Endothelial cell of umbilical vein (primary cell): ENCODE data around the gene CAMTA1. TPM values are rescaled to one million over a fixed set of nuclear protein-coding genes. Genes with fewer than 3 reads are reported as not detected.

Source experiments
- BruUV-seq: library from RNA; stranded (reverse); fragments of 400-500 nt; replicated peaks from 2 replicates; lab custom pipeline; 2021; lab: Mats Ljungman, UMichigan
- CTCF ChIA-PET: fragments of 300-600, 350-600 bp; sonication (Branson Sonifier 250); formaldehyde crosslinking; loops from one replicate; lab custom pipeline; 2021; ENCODE audit warnings: antibody characterized with exemption, inconsistent platforms; lab: Charles Lee
- POLR2A ChIA-PET: fragments of 300-600, 350-600 bp; sonication (Branson Sonifier 250); formaldehyde crosslinking; loops from one replicate; lab custom pipeline; 2021; ENCODE audit warnings: antibody characterized with exemption, inconsistent platforms; lab: Charles Lee
- DNase-seq: peaks from one replicate; pipeline ENCODE4 v3.0.0-alpha.2; 2011; ENCODE audit warnings: low read depth, low spot score
- FAIRE-seq: peaks from 2 replicates; lab custom pipeline; 2011; peaks lifted over from hg19 to GRCh38; lab: Jason Lieb, UNC
- H2AFZ ChIP-seq: 2 replicates; pipeline ENCODE4 v1.6.0; 2012; ENCODE audit warnings: low read depth, low read length, control low read depth, inconsistent platforms
- H3K27ac ChIP-seq: 2 replicates; pipeline ENCODE4 v1.5.1; 2011; ENCODE audit warnings: low read depth, mild to moderate bottlenecking, control low read depth, low read length, moderate library complexity; ENCODE audit not compliant: insufficient read depth
- H3K27me3 ChIP-seq, 2 experiments: 2 replicates each; pipeline versions ENCODE4 v1.6.0 to v1.6.1; 2011; ENCODE audit warnings: low read length in 2 of 2, mixed read lengths in 1 of 2; ENCODE audit not compliant: control insufficient read depth in 2 of 2, insufficient read depth in 2 of 2
- H3K36me3 ChIP-seq, 2 experiments: 2 replicates in 1 of 2; 3 replicates in 1 of 2; pipeline ENCODE4 v1.5.1; 2011; ENCODE audit warnings: low read length in 2 of 2, mild to moderate bottlenecking in 1 of 2, moderate library complexity in 1 of 2; ENCODE audit not compliant: control insufficient read depth in 2 of 2, insufficient read depth in 2 of 2; ENCODE audit errors: extremely low read depth in 1 of 2
- H3K4me1 ChIP-seq: 3 replicates; pipeline ENCODE4 v1.5.1; 2011; ENCODE audit warnings: mild to moderate bottlenecking, low read length; ENCODE audit not compliant: control insufficient read depth, insufficient read depth; ENCODE audit errors: extremely low read depth
- H3K4me2 ChIP-seq: 2 replicates; pipeline ENCODE4 v1.6.1; 2011; ENCODE audit warnings: low read length, control low read depth, mixed read lengths; ENCODE audit not compliant: insufficient read depth
- H3K4me3 ChIP-seq, 3 experiments: fragments of 200-600 bp in 1 of 3; sonication (generic), shearing (Covaris generic) in 1 of 3; replicated peaks in 1 of 3; 2 replicates each; pipeline ENCODE4 v1.5.1; 2011 to 2016; ENCODE audit warnings: control low read depth in 3 of 3, low read length in 3 of 3, mild to moderate bottlenecking in 2 of 3, inconsistent platforms in 1 of 3, low read depth in 1 of 3, moderate library complexity in 1 of 3; ENCODE audit not compliant: insufficient read depth in 1 of 3
- H3K79me2 ChIP-seq: 2 replicates; pipeline ENCODE4 v1.6.0; 2012; ENCODE audit warnings: low read length, inconsistent platforms; ENCODE audit not compliant: control insufficient read depth, insufficient read depth
- H3K9ac ChIP-seq: replicated peaks from 2 replicates; pipeline ENCODE3; 2011; ENCODE audit warnings: low read length, control low read depth; ENCODE audit not compliant: insufficient read depth; ENCODE audit errors: extremely low read depth
- H3K9me1 ChIP-seq: replicated peaks from 3 replicates; pipeline ENCODE4 v1.6.0; 2011; ENCODE audit warnings: mild to moderate bottlenecking, low read length; ENCODE audit not compliant: control insufficient read depth, insufficient read depth; ENCODE audit errors: extremely low read depth
- H3K9me3 ChIP-seq: replicated peaks from 2 replicates; pipeline ENCODE4 v1.5.1; 2012; ENCODE audit warnings: low read length, inconsistent platforms; ENCODE audit not compliant: control insufficient read depth, insufficient read depth
- H4K20me1 ChIP-seq: replicated peaks from 2 replicates; pipeline ENCODE3; 2011; ENCODE audit warnings: mild to moderate bottlenecking, low read length; ENCODE audit not compliant: control insufficient read depth, insufficient read depth; ENCODE audit errors: extremely low read depth
- CTCF ChIP-seq, 2 donors: IDR thresholded peaks; 1 replicate in 1 of 2; 2 replicates in 1 of 2; pipeline ENCODE4 v1.5.1; 2011; ENCODE audit warnings: low read length in 2 of 2, mild to moderate bottlenecking in 2 of 2, moderate library complexity in 2 of 2, control low read depth in 1 of 2, inconsistent platforms in 1 of 2, low read depth in 1 of 2; ENCODE audit not compliant: insufficient read depth in 1 of 2; ENCODE audit errors: extremely low read depth in 1 of 2
- EZH2 ChIP-seq: IDR thresholded peaks from 2 replicates; pipeline ENCODE4 v1.6.1; 2012; ENCODE audit warnings: borderline replicate concordance, low read depth, mild to moderate bottlenecking, moderate library complexity, low read length, inconsistent platforms; ENCODE audit not compliant: severe bottlenecking
- FOS ChIP-seq: IDR thresholded peaks from 2 replicates; pipeline ENCODE4 v1.6.1; 2011; ENCODE audit warnings: mild to moderate bottlenecking, low read length, moderate library complexity, borderline replicate concordance; ENCODE audit not compliant: insufficient read depth
- GATA2 ChIP-seq: IDR thresholded peaks from 2 replicates; pipeline ENCODE4 v1.7.0; 2011; ENCODE audit warnings: low read depth, mild to moderate bottlenecking, moderate library complexity, mixed read lengths, low read length; ENCODE audit not compliant: insufficient read length, insufficient read depth
- JUN ChIP-seq: IDR thresholded peaks from 2 replicates; pipeline ENCODE4 v1.6.1; 2011; ENCODE audit warnings: borderline replicate concordance, low read depth; ENCODE audit not compliant: insufficient read length, insufficient read depth
- MAX ChIP-seq: IDR thresholded peaks from 2 replicates; pipeline ENCODE4 v1.6.1; 2011; ENCODE audit not compliant: insufficient read depth, insufficient read length
- MYC ChIP-seq: IDR thresholded peaks from one replicate; pipeline ENCODE4 v1.6.1; 2011; ENCODE audit warnings: mild to moderate bottlenecking, low read depth, low read length
- POLR2A ChIP-seq: IDR thresholded peaks from 2 replicates; pipeline ENCODE4 v1.6.1; 2012; ENCODE audit warnings: low read depth, mild to moderate bottlenecking, control low read depth, low read length
- POLR2AphosphoS5 ChIP-seq: IDR thresholded peaks from 2 replicates; pipeline ENCODE4 v1.6.1; 2012; ENCODE audit warnings: low read depth, mild to moderate bottlenecking, control low read depth, low read length, moderate library complexity; ENCODE audit not compliant: insufficient read depth
- dilution Hi-C: fragments of 300-500 bp; cut with MboI; formaldehyde crosslinking; loops from one replicate; pipeline ENCODE4 v1.15.0; 2019; ENCODE audit warnings: low sequenced_read_pairs; ENCODE audit not compliant: extremely low pct_ligation_motif_present
- intact Hi-C: fragments of 100-400 bp; cut with micrococcal nuclease; formaldehyde crosslinking; loops from one replicate; pipeline ENCODE4 v1.10.0; 2022
- polyA plus RNA-seq, 4 experiments: library from polyadenylated mRNA; depleted of rRNA in 3 of 4; stranded (reverse) in 3 of 4; unstranded in 1 of 4; fragments of >200 nt; gene quantifications; 2 replicates each; pipeline versions ENCODE4 v1.2.1 to v1.2.3, GENCODE V29; 2011 to 2012; ENCODE audit warnings: missing spikeins in 1 of 4
- total RNA-seq: library from RNA; stranded (reverse); gene quantifications from 2 replicates; pipeline ENCODE4 v1.2.3, GENCODE V29; 2021

CAMTA1 gene
- total and polyA plus RNA-seq, 2 donors (not counting 3 experiments of a cell fraction or from before 2014, with no cell fraction given) = 50.8 to 92.7 TPM

GRCh38 chr1:6950001-6950765 lies 164.9 kb downstream of the CAMTA1 start:
- Histone ChIP-seq H3K36me3 (no peaks in the 10 kb centered on the region), H3K9me1 (no peaks in the 10 kb centered on the region), H3K9me3 (no peaks in the 10 kb centered on the region), H2AFZ (no peak overlapping the region), H3K4me2 (no peak overlapping the region), H3K9ac (no peak overlapping the region), H3K27ac (no peak overlapping the region), H3K4me1 (no peaks in the 10 kb centered on the region), H3K4me3 (no peak overlapping the region), H3K79me2 (no peaks in the 10 kb centered on the region), H4K20me1 (no peaks in the 10 kb centered on the region), H3K27me3 (no peaks in the 10 kb centered on the region)
- intact Hi-C loops = no loop called here
- dilution Hi-C loops = no loop called here
- ChIA-PET POLR2A (no interaction called here), CTCF (interaction anchor here (1.7 kb wide), 1 partner anchor 10 kb away, joined by 5 read pairs; no protein-coding TSS in a partner anchor)
- TF ChIP-seq POLR2A (no peak), POLR2AphosphoS5 (no peak), MYC (no peak), MAX (no peak), CTCF (IDR thresholded peaks at IDR 0.05; ENCODE audit: extremely low read depth in 1 of 2, insufficient read depth in 1 of 2, low read depth in 1 of 2, low read length in 2 of 2) (no peak), EZH2 (no peak), GATA2 (no peak), JUN (no peak), FOS (no peak)
- DNase-seq (no peak), FAIRE-seq (no peak)
- BruUV-seq = no TSS peak
